Stimulated activated CD8-positive, alpha-beta memory T cell treated with anti-CD3 and anti-CD28 coated beads, Interleukin-2, amount 100 ng/mL, for 1 hour (primary cell): ENCODE measurements around the gene GOLGA5.

ENCODE experiments used
- DNase-seq, 2 donors: peaks; one replicate each; pipeline ENCODE4 v3.0.0-alpha.2; 2020; ENCODE audit warnings: low read depth in 2 of 2

The GOLGA5 gene

DNA sequence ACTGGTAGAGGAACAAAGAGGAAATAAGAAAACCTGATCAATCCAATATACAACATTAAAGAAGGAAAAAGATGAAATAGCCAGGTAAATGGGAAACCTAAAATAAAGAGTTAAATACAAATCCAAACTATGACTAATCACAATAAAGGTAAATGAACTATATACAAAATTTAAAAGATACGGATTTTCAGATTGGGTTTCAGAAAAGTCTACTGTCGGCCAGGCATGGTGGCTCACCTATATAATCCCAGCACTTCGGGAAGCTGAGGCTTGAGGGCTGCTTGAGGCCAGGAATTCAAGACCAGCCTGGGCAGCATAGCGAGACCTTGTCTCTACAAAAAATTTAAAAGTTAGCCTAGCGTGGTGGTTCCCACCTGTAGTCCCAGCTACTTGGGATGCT is 89.0 kb downstream of the GOLGA5 start:
- DNase-seq = no peak

DNA sequence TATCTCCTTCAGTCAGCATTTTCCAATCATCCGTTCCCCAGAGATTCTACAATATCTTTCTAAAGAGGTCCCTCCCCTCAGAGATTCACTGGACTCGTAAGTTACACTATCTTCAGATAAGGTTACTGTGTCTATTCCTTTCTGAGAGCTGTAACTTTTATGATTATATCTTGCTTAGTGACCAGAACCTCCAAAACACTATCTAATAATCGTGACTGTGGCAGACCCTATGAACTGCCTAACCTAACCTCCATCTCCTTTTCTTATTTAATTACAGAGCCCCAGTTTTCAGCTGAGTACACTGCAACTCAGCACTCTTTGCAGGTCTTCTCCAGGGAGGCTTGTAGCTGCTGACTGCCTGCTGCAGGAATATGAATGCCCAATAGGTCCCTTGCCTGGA is 90.3 kb downstream of the GOLGA5 start:
- DNase-seq = no peak

DNA sequence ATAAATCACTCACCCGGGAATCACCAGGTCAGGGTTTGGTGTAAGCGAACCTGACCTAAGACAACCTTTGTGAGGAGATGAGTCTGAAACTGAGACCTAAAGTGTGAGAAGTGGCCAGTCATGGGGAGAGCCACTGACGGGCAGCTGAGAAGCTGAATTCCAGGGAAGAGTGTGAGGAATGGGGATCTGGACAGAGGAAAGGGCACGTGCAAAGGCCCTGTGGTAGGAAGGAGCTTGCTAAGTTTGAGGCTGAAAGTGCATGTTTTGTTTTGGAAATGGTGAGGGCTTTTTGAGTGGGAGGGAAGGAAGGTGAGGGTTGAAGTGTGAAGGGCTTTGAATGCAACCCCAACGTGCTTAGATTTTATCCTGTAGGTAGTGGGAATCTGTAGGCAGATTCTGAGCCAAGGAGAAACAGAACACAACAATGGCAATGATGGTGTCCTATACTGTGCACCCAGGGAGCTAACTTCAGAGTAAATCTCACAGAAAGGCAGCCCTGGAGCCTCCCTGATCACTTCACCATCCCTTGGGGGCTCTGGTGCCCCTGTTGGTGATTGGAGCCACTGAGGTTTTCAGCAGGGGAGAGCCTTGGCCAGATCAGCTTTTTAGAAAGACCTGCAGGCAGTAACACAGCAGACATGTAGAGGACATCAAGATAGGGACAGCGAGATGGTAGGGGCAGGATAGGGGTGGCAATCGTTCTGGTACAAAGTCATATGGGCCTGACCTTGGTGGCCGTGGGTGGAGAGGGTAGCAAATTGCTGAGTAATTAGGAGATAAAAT is 91.4 kb downstream of the GOLGA5 start:
- DNase-seq = no peak

DNA sequence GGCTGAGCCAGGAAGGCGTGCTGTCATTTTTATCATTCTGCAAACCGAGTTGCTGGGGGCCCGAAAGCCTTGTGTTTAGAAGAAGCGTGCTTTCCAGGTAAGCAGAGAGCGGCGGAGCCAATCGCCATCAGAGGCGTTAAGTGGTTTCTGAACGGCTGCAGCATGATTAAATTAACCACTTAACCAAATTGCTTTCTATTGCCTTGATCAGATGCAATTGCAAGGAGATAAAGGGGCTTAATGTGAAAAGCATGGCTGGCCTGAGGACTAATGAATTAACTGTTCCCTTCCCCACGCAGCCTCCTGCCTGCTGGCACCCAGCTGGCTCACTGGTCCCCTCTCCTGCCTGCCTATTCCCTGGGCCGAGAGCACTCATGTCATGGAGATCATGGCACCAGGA is 92.2 kb downstream of the GOLGA5 start:
- no peak for DNase-seq

DNA sequence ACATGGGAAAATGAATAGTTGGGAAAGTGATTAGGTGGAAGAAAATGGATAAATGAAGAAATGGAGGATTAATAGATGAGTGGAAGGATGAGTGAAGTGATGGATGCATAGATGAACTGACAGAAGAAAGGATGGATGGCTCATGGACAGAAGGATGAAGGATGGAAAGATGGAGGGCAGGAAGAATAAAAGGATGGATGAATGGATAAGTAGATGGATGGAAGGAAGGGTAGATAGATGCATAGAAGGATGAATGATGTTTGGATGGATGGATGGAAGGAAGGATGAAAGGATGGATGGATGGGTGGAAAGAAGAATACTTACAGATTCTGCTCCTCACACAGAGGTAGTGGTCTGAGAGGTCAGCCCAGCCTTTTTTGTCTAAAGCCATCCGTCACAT is 93.1 kb downstream of the GOLGA5 start:
- no peak for DNase-seq

DNA sequence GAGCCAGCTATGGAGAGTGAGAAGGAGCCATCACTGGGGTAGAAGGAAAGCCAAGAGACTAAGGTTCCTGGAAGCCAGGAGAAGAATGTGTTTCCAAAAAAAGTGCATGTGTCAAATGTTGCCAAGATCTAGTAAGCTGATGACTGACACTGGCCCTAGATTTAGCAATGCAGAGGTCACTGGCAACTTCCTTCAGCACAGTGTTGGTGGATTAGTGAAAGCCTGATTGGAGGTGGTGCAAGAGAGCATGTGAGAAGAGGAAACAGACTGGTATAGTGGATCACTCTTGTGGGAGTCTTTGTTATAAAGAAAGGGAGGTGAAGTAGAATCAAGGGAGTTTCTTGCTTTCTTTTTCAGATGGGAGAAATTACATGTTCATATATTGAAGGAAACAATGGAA is 94.8 kb downstream of the GOLGA5 start:
- DNase-seq = no peak
